HG03520 (cell line): ENCODE results near the gene DPH7.
A peak's percentile ranks its signal among the peaks of the same experiment; 100 is the strongest.
"Not testable (repeated sequence)": the region's sequence is repeated elsewhere in the genome, so short reads cannot be mapped to it uniquely, and the experiment has no call there.

Experiments
- ATAC-seq: cut with Tn5 transposase; IDR thresholded peaks from one replicate; pipeline ENCODE4 v1.9.1; 2021; ENCODE audit warnings: mild to moderate bottlenecking, moderate library complexity; ENCODE audit not compliant: unreplicated experiment

Gene DPH7

GRCh38 chr9:137578518-137579258, at the start of gene DPH7:
Gene DPH7, minus strand, starts transcription at chr9:137578925. Its CDS starts 148 bp downstream, at chr9:137578777.
- peak; percentile 88 for ATAC-seq

GRCh38 chr9:137627406-137627805, 48.7 kb upstream of the DPH7 start:
- not testable (repeated sequence) for ATAC-seq

- ATAC-seq, result no peak
These were observed 47.7 kb upstream of the DPH7 start for GRCh38 chr9:137626464-137626863.

GRCh38 chr9:137622211-137622610, 43.5 kb upstream of the DPH7 start:
- not testable (repeated sequence) for ATAC-seq

GRCh38 chr9:137621131-137621757, 42.5 kb upstream of the DPH7 start:
- no peak for ATAC-seq

GRCh38 chr9:137620581-137620980, 41.9 kb upstream of the DPH7 start:
- ATAC-seq, result no peak

- no peak for ATAC-seq
These were observed 41.3 kb upstream of the DPH7 start for GRCh38 chr9:137620048-137620405.

- peak; percentile 9 for ATAC-seq
These were observed 40.7 kb upstream of the DPH7 start for GRCh38 chr9:137619240-137620047.

- ATAC-seq, result peak; percentile 60
These were observed 39.7 kb upstream of the DPH7 start, which contains the start of gene EHMT1 for GRCh38 chr9:137618105-137619067. Gene EHMT1, plus strand, starts transcription at chr9:137619005. Its CDS starts 24 bp downstream, at chr9:137619029.

GRCh38 chr9:137615387-137615871, 36.7 kb upstream of the DPH7 start:
- ATAC-seq, result no peak

GRCh38 chr9:137614631-137615386, 36.1 kb upstream of the DPH7 start:
- no peak for ATAC-seq

GRCh38 chr9:137613738-137614523, 35.2 kb upstream of the DPH7 start:
- ATAC-seq, result no peak

- no peak for ATAC-seq
These were observed 34.5 kb upstream of the DPH7 start for GRCh38 chr9:137613259-137613658.

- no peak for ATAC-seq
These were observed 34.0 kb upstream of the DPH7 start for GRCh38 chr9:137612741-137613142.

- no peak for ATAC-seq
These were observed 33.2 kb upstream of the DPH7 start for GRCh38 chr9:137611623-137612609.

GRCh38 chr9:137610944-137611343, 32.2 kb upstream of the DPH7 start:
- no peak for ATAC-seq

- ATAC-seq, result no peak
These were observed 28.6 kb upstream of the DPH7 start for GRCh38 chr9:137607141-137607857.
